Kidney epithelial cell (primary cell): ENCODE measurements around the gene DGLUCY. TPM values are rescaled to one million over a fixed set of nuclear protein-coding genes. Genes with fewer than 3 reads are reported as not detected.
"Not testable (repeated sequence)": the region's sequence is repeated elsewhere in the genome, so short reads cannot be mapped to it uniquely, and the experiment has no call there.

ENCODE experiments used
- DNase-seq: peaks from one replicate; pipeline ENCODE4 v3.0.0-alpha.2; 2010; ENCODE audit warnings: low read depth
- H3K27me3 ChIP-seq: 2 replicates; pipeline ENCODE4 v1.6.0; 2011; ENCODE audit warnings: low read length; ENCODE audit not compliant: control insufficient read depth, insufficient read depth
- H3K36me3 ChIP-seq: 2 replicates; pipeline ENCODE4 v1.5.1; 2011; ENCODE audit warnings: low read length; ENCODE audit not compliant: control insufficient read depth, insufficient read depth
- H3K4me3 ChIP-seq: 2 replicates; pipeline ENCODE4 v1.5.1; 2011; ENCODE audit warnings: low read depth, mild to moderate bottlenecking, control low read depth, low read length
- total RNA-seq: library from RNA; depleted of rRNA; stranded (reverse); fragments of >200 nt; gene quantifications from 2 replicates; pipeline ENCODE4 v1.2.3, GENCODE V29; 2015
- TF ChIP-seq, protein P1 (sequence below): IDR thresholded peaks from 2 replicates; pipeline ENCODE4 v1.5.1; 2011; ENCODE audit warnings: mild to moderate bottlenecking, moderate library complexity, low read length, control low read depth, inconsistent platforms; ENCODE audit not compliant: insufficient read depth, poor library complexity, severe bottlenecking

Gene DGLUCY
- total RNA-seq, 1 donor from 2014 or later = 38.1 TPM

GRCh38 chr14:91173904-91174303, 60.0 kb downstream of the DGLUCY start:
- TF ChIP-seq, protein P1, sequence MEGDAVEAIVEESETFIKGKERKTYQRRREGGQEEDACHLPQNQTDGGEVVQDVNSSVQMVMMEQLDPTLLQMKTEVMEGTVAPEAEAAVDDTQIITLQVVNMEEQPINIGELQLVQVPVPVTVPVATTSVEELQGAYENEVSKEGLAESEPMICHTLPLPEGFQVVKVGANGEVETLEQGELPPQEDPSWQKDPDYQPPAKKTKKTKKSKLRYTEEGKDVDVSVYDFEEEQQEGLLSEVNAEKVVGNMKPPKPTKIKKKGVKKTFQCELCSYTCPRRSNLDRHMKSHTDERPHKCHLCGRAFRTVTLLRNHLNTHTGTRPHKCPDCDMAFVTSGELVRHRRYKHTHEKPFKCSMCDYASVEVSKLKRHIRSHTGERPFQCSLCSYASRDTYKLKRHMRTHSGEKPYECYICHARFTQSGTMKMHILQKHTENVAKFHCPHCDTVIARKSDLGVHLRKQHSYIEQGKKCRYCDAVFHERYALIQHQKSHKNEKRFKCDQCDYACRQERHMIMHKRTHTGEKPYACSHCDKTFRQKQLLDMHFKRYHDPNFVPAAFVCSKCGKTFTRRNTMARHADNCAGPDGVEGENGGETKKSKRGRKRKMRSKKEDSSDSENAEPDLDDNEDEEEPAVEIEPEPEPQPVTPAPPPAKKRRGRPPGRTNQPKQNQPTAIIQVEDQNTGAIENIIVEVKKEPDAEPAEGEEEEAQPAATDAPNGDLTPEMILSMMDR = no peak

GRCh38 chr14:91175291-91176201, 61.7 kb downstream of the DGLUCY start:
- Histone ChIP-seq H3K4me3 (no peak overlapping the region), H3K36me3 (no peaks in the 10 kb centered on the region), H3K27me3 (no peaks in the 10 kb centered on the region)
- TF ChIP-seq, protein P1 = no peak
- DNase-seq = no peak

More at GRCh38 chr14:91173904-91174303, 60.0 kb downstream of the DGLUCY start:
- H3K4me3 ChIP-seq = no peak overlapping the region
- no peaks in the 10 kb centered on the region for H3K36me3 ChIP-seq
- H3K27me3 ChIP-seq = no peaks in the 10 kb centered on the region
- no peak for DNase-seq

DNA sequence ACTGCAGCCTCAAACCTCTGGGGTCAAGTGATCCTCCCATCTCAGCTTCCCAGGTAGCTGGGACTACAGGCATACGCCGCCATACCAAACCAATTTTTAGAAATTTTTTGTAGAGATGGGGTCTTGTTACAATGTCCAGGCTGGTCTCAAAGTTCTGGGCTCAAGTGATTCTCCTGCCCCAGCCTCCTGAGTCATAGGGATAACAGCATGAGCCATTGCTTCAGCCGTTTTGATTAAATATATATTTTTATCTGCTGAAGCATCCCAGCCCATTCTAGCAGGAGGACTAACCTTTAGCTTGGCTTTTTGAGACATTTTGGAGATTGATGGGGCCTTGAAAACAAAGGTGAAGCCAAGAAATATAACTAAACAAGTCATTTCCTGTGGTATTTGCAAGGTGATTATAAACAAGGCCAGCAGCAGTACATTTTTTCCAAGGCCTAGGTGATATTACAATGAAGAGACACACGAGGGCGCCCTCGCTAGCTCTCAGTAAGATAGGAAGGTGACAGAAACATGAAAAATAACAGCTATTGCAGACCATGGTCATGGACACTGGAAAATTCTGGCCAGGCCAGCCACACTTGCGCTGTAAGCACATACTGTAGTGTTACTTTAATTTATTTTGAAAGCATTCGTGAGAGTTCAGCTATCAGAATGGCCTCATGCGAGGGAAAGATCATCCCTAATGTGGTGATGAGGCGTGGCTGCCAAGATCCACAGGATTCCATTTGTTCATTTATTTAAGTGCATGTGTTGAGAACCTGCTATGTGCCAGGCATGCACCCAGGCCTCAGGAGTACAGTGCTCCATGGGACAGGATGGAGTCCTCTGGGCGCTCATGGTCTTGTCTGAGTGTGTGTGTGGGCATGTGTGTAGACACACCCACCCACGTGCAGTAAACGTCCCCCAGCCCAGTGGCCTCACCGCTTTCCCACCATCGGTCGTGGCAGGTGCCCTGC, 63.5 kb downstream of the DGLUCY start:
- TF ChIP-seq, protein P1 = peak; percentile 80
- peak; percentile 43 for DNase-seq
- H3K4me3 ChIP-seq = no peak overlapping the region
- H3K27me3 ChIP-seq = no peaks in the 10 kb centered on the region
- no peaks in the 10 kb centered on the region for H3K36me3 ChIP-seq

DNA sequence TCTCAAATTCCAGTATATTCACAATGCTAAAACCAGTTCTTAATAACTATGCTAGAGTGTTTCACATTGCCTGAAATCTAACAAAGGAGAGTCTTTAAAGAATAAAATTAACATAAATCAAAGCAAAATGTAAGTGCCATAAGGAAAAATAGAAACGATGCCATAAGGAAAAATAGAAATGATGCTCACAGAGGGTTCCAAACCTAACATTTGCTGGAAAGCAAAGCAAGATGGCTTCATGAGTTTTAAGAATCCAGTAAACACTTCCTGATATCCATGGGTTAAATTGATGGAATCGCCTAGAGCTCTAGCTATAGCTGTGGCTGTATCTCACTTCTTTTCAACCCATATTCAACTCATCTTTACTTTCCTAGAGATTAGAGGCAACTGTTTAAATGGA, 66.7 kb downstream of the DGLUCY start:
- TF ChIP-seq, protein P1 = no peak
- H3K4me3 ChIP-seq = no peak overlapping the region
- DNase-seq = no peak
- H3K27me3 ChIP-seq = no peaks in the 10 kb centered on the region
- H3K36me3 ChIP-seq = peaks cover 1% of the 10 kb centered on the region

- DNase-seq, H3K36me3 ChIP-seq, H3K4me3 ChIP-seq, H3K27me3 ChIP-seq: not testable (repeated sequence)
Measured at GRCh38 chr14:91182753-91183152, 68.9 kb downstream of the DGLUCY start.

GRCh38 chr14:91184559-91184958, 70.7 kb downstream of the DGLUCY start:
- no peak overlapping the region for H3K4me3 ChIP-seq
- no peaks in the 10 kb centered on the region for H3K27me3 ChIP-seq
- peaks cover 5% of the 10 kb centered on the region for H3K36me3 ChIP-seq
- TF ChIP-seq, protein P1 = no peak
- no peak for DNase-seq
